Kidney (tissue), 14 donors: ENCODE data around the gene VPS18. TPM values are rescaled to one million over a fixed set of nuclear protein-coding genes. Genes with fewer than 3 reads are reported as not detected.

Source experiments
- DNase-seq, 5 donors: peaks; one replicate each; pipeline ENCODE4 v3.0.0-alpha.2; 2013 to 2020
- FAIRE-seq: peaks from 2 replicates; lab custom pipeline; 2012; peaks lifted over from hg19 to GRCh38; lab: Jason Lieb, UNC
- H3K27ac ChIP-seq, 2 donors: one replicate each; pipeline ENCODE4 v1.7.0; 2013; ENCODE audit warnings: low read depth in 2 of 2, low read length in 2 of 2, inconsistent platforms in 1 of 2
- H3K27me3 ChIP-seq: one replicate; pipeline ENCODE4 v1.7.1; 2013; ENCODE audit warnings: low read length, inconsistent platforms; ENCODE audit not compliant: control insufficient read depth, insufficient read depth
- H3K36me3 ChIP-seq, 3 donors: one replicate each; pipeline versions ENCODE4 v1.7.0 to v1.7.1; 2013; ENCODE audit warnings: low read length in 3 of 3, control low read depth in 1 of 3, inconsistent platforms in 1 of 3; ENCODE audit not compliant: insufficient read depth in 3 of 3, control insufficient read depth in 2 of 3
- H3K4me1 ChIP-seq, 3 donors: one replicate each; pipeline versions ENCODE4 v1.7.0 to v1.7.1; 2013; ENCODE audit warnings: low read length in 3 of 3, inconsistent platforms in 1 of 3, low read depth in 1 of 3; ENCODE audit not compliant: control insufficient read depth in 2 of 3, insufficient read depth in 2 of 3
- H3K4me3 ChIP-seq, 3 donors: one replicate each; pipeline versions ENCODE4 v1.7.0 to v1.8.1; 2013; ENCODE audit warnings: low read length in 3 of 3, control low read depth in 1 of 3, inconsistent platforms in 1 of 3
- H3K9ac ChIP-seq, 3 donors: one replicate each; pipeline versions ENCODE4 v1.7.0 to v1.7.1; 2013; ENCODE audit warnings: low read length in 3 of 3, control low read depth in 1 of 3, inconsistent platforms in 1 of 3
- H3K9me3 ChIP-seq, 3 donors: one replicate each; pipeline versions ENCODE4 v1.7.0 to v1.7.1; 2013; ENCODE audit warnings: low read length in 3 of 3, control low read depth in 1 of 3, inconsistent platforms in 1 of 3; ENCODE audit not compliant: control insufficient read depth in 2 of 3, insufficient read depth in 1 of 3
- CTCF ChIP-seq: IDR thresholded peaks from 3 replicates; pipeline ENCODE4 v1.5.1; 2012; ENCODE audit warnings: mild to moderate bottlenecking, moderate library complexity, borderline replicate concordance; ENCODE audit not compliant: insufficient read depth; ENCODE audit errors: extremely low read depth
- intact Hi-C: fragments of 100-400 bp; cut with DNase I; formaldehyde crosslinking; loops from one replicate; pipeline ENCODE4 v1.11.1; 2022
- polyA plus RNA-seq: library from polyadenylated mRNA; stranded (reverse); fragments of 350-450 nt; fragmentation: Illumina TruSeq; extraction: RNeasy Lipid Tissue Mini Kit (QIAGEN cat#74804); gene quantifications from one replicate; pipeline ENCODE4 v1.2.3, GENCODE V29; 2014; ENCODE audit warnings: low read depth, low replicate concordance; ENCODE audit not compliant: insufficient read depth
- total RNA-seq: library from RNA; stranded (reverse); fragmentation: NEBNext Ultra II Directional; extraction: Animal tissue kit (Norgen Biotek cat#: 25700); gene quantifications from one replicate; pipeline ENCODE4 v1.2.1, GENCODE V29; 2021
- donor health status: control.
- donor health status: control.
- donor health status: control.
- donor health status: control.
- donor health status: control.
- donor health status: DM: yes; HTN: yes; CAD: no.
- donor health status: Normal renal cell carcinoma (clear cell type).

The VPS18 gene
- total and polyA plus RNA-seq, 2 donors from 2014 or later: 21.9 to 28.1 TPM

- Histone ChIP-seq H3K36me3 (peaks cover 0 to 34% (median 19%) of the 10 kb centered on the region in 3 donors), H3K9ac (no peak overlapping the region), H3K9me3 (no peaks in the 10 kb centered on the region), H3K27ac (no peak overlapping the region), H3K27me3 (no peaks in the 10 kb centered on the region), H3K4me1 (no peaks in the 10 kb centered on the region), H3K4me3 (no peak overlapping the region)
- FAIRE-seq (no peak), DNase-seq (peak in 1 of 5 donors; percentile 51)
- intact Hi-C loops: no loop called here
- no peak for TF ChIP-seq CTCF
Measured at GRCh38 chr15:40853241-40853890, 40.9 kb upstream of the VPS18 start.

- FAIRE-seq: no peak
- intact Hi-C loops: no loop called here
- peak in 1 of 5 donors; percentile 42 for DNase-seq
Measured at GRCh38 chr15:40854161-40854560, 40.1 kb upstream of the VPS18 start.

GRCh38 chr15:40855706-40856234 lies 38.5 kb upstream of the VPS18 start:
- no peak for FAIRE-seq
- peak in 1 of 5 donors; percentile 46 for DNase-seq
- Histone ChIP-seq H3K9ac (no peak overlapping the region), H3K4me1 (peaks cover 0 to 3% (median 0%) of the 10 kb centered on the region in 3 donors), H3K36me3 (peaks cover 0 to 34% (median 17%) of the 10 kb centered on the region in 3 donors), H3K4me3 (no peak overlapping the region), H3K9me3 (no peaks in the 10 kb centered on the region), H3K27me3 (no peaks in the 10 kb centered on the region), H3K27ac (no peak overlapping the region)
- TF ChIP-seq CTCF: no peak
- intact Hi-C loops: no loop called here

More at GRCh38 chr15:40854161-40854560, 40.1 kb upstream of the VPS18 start:
- no peaks in the 10 kb centered on the region for H3K9me3 ChIP-seq
- no peaks in the 10 kb centered on the region for H3K27me3 ChIP-seq
- H3K4me1 ChIP-seq: peaks cover 0 to under 1% (median 0%) of the 10 kb centered on the region in 3 donors
- no peak overlapping the region for H3K27ac ChIP-seq
- H3K9ac ChIP-seq: no peak overlapping the region
- H3K4me3 ChIP-seq: no peak overlapping the region
- H3K36me3 ChIP-seq: peaks cover 0 to 34% (median 19%) of the 10 kb centered on the region in 3 donors
- TF ChIP-seq CTCF: no peak
